Activated CD8-positive, alpha-beta T cell treated with anti-CD3 and anti-CD28 coated beads for 36 hours (primary cell): ENCODE results near the gene DES. TPM values are rescaled to one million over a fixed set of nuclear protein-coding genes. Genes with fewer than 3 reads are reported as not detected.

Experiments used
- ATAC-seq: fragments of 200-7000 bp; cut with Tn5 transposase; one replicate; pipeline ENCODE4 v1.10.0; 2021; ENCODE audit warnings: mild to moderate bottlenecking, moderate library complexity
- CTCF ChIA-PET: fragments of 350-600 bp; sonication (Branson Sonifier 250); formaldehyde crosslinking; loops from one replicate; lab custom pipeline; 2021; ENCODE audit warnings: antibody characterized with exemption; lab: Charles Lee
- POLR2A ChIA-PET: fragments of 350-600 bp; sonication (Branson Sonifier 250); formaldehyde crosslinking; loops from one replicate; lab custom pipeline; 2021; ENCODE audit warnings: antibody characterized with exemption; lab: Charles Lee
- DNase-seq: peaks from one replicate; pipeline ENCODE4 v3.0.0-alpha.2; 2020
- H3K27ac Mint-ChIP-seq: one replicate; pipeline ENCODE4 v1.8.0; 2021; ENCODE audit warnings: mild to moderate bottlenecking, mixed read lengths
- H3K27me3 Mint-ChIP-seq: one replicate; pipeline ENCODE4 v1.8.0; 2021; ENCODE audit warnings: mixed read lengths
- H3K36me3 Mint-ChIP-seq: one replicate; pipeline ENCODE4 v1.8.0; 2021; ENCODE audit warnings: low read depth, mixed read lengths
- H3K4me1 Mint-ChIP-seq: one replicate; pipeline ENCODE4 v1.8.0; 2021; ENCODE audit warnings: low read depth, mixed read lengths
- H3K4me3 Mint-ChIP-seq: one replicate; pipeline ENCODE4 v1.8.0; 2021; ENCODE audit warnings: mild to moderate bottlenecking, moderate library complexity, mixed read lengths
- H3K9me3 Mint-ChIP-seq: one replicate; pipeline ENCODE4 v1.8.0; 2021; ENCODE audit warnings: mixed read lengths
- CTCF ChIP-seq: fragments of 200-600 bp; IDR thresholded peaks from one replicate; pipeline ENCODE4 v1.8.0; 2022; ENCODE audit warnings: antibody characterized with exemption, mild to moderate bottlenecking
- intact Hi-C: fragments of 100-400 bp; cut with micrococcal nuclease; formaldehyde crosslinking; loops from one replicate; pipeline ENCODE4 v1.10.0; 2022
- total RNA-seq, 2 experiments: library from RNA; stranded (reverse); gene quantifications; one replicate each; pipeline ENCODE4 v1.2.3, GENCODE V29; 2021

DES gene
- total RNA-seq, 2 experiments from 2014 or later = not detected

GRCh38 chr2:219473511-219473910 is 55.3 kb downstream of the DES start:
- no peaks in the 10 kb centered on the region for H3K9me3 Mint-ChIP-seq
- no peak overlapping the region for H3K4me3 Mint-ChIP-seq
- intact Hi-C loops = no loop called here
- no peaks in the 10 kb centered on the region for H3K27me3 Mint-ChIP-seq
- ChIA-PET CTCF (interaction anchor here (0.8 to 3.9 kb wide), 4 partner anchors 14 to 56 kb away, joined by 5 to 13 read pairs (median 12); a partner anchor contains a TSS), POLR2A (no interaction called here)
- DNase-seq = no peak
- H3K4me1 Mint-ChIP-seq = peaks cover 2% of the 10 kb centered on the region
- no peak for ATAC-seq
- no peak overlapping the region for H3K27ac Mint-ChIP-seq
- no peaks in the 10 kb centered on the region for H3K36me3 Mint-ChIP-seq
- TF ChIP-seq CTCF = no peak

GRCh38 chr2:219474285-219475060 is 56.3 kb downstream of the DES start:
- H3K27me3 Mint-ChIP-seq = no peaks in the 10 kb centered on the region
- ChIA-PET CTCF (interaction anchor here (0.6 to 3.9 kb wide), 7 partner anchors 15 to 55 kb away, joined by 3 to 19 read pairs (median 12); partner anchors contain the start of gene GMPPA), POLR2A (no interaction called here)
- H3K4me3 Mint-ChIP-seq = no peak overlapping the region
- no peaks in the 10 kb centered on the region for H3K36me3 Mint-ChIP-seq
- DNase-seq (no peak), ATAC-seq (no peak)
- H3K4me1 Mint-ChIP-seq = peaks cover 2% of the 10 kb centered on the region
- no peak overlapping the region for H3K27ac Mint-ChIP-seq
- no peaks in the 10 kb centered on the region for H3K9me3 Mint-ChIP-seq
- TF ChIP-seq CTCF = no peak
- intact Hi-C loops = loop anchor here (5.0 kb wide), 1 partner anchor 58 kb away; no protein-coding TSS in a partner anchor

- H3K4me1 Mint-ChIP-seq = peaks cover 2% of the 10 kb centered on the region
- ATAC-seq = no peak
- H3K9me3 Mint-ChIP-seq = no peaks in the 10 kb centered on the region
- DNase-seq = no peak
- CTCF ChIA-PET = interaction anchor here (0.8 to 4.3 kb wide), 17 partner anchors 9 to 85 kb away, joined by 3 to 46 read pairs (median 4); partner anchors contain the start of genes CHPF and GMPPA
- H3K4me3 Mint-ChIP-seq = no peak overlapping the region
- H3K36me3 Mint-ChIP-seq = no peaks in the 10 kb centered on the region
- POLR2A ChIA-PET = interaction anchor here (1.2 kb wide), 1 partner anchor 22 kb away, joined by 3 read pairs; no protein-coding TSS in a partner anchor
- H3K27ac Mint-ChIP-seq = no peak overlapping the region
- intact Hi-C loops = loop anchor here (5.0 kb wide), 1 partner anchor 57 kb away; no protein-coding TSS in a partner anchor
- no peak for TF ChIP-seq CTCF
- no peaks in the 10 kb centered on the region for H3K27me3 Mint-ChIP-seq
These were observed 57.1 kb downstream of the DES start for GRCh38 chr2:219475278-219475677.

- peak; percentile 84 for DNase-seq
- no peaks in the 10 kb centered on the region for H3K27me3 Mint-ChIP-seq
- CTCF ChIA-PET = interaction anchor here (0.7 to 4.3 kb wide), 30 partner anchors 9 to 84 kb away, joined by 3 to 46 read pairs (median 4); partner anchors contain the start of genes CHPF, DES and GMPPA
- intact Hi-C loops = loop anchor here (5.0 kb wide), 1 partner anchor 56 kb away; no protein-coding TSS in a partner anchor
- H3K27ac Mint-ChIP-seq = no peak overlapping the region
- ATAC-seq = peak; percentile 96
- no peak overlapping the region for H3K4me3 Mint-ChIP-seq
- POLR2A ChIA-PET = interaction anchor here (1.2 kb wide), 1 partner anchor 23 kb away, joined by 3 read pairs; no protein-coding TSS in a partner anchor
- no peaks in the 10 kb centered on the region for H3K36me3 Mint-ChIP-seq
- TF ChIP-seq CTCF = peak; percentile 75
- peaks cover 2% of the 10 kb centered on the region for H3K4me1 Mint-ChIP-seq
- no peaks in the 10 kb centered on the region for H3K9me3 Mint-ChIP-seq
These were observed 57.8 kb downstream of the DES start for GRCh38 chr2:219475697-219476651.

Other genes starting within 250 kb of the DES start
- gene SLC23A3, start 248.3 kb upstream of the DES start, total RNA-seq = 1 to 10 TPM; 1.1 to 1.6 TPM
- 10 to 100 TPM; 38.6 to 38.7 TPM for gene CNPPD1, start 241.5 kb upstream of the DES start, total RNA-seq
- 10 to 100 TPM; 63.8 to 67.8 TPM for gene RETREG2, start 240.1 kb upstream of the DES start, total RNA-seq
- 10 to 100 TPM; 31.3 to 33.3 TPM for gene ZFAND2B, start 211.6 kb upstream of the DES start, total RNA-seq
- 10 to 100 TPM; 32.3 to 35.7 TPM for gene ABCB6, start 199.4 kb upstream of the DES start, total RNA-seq
- 10 to 100 TPM; 54.8 to 58.7 TPM for gene ATG9A, start 188.7 kb upstream of the DES start, total RNA-seq
- 100 to 1,000 TPM; 216 to 217 TPM for gene ANKZF1, start 188.6 kb upstream of the DES start, total RNA-seq
- gene GLB1L, start 172.9 kb upstream of the DES start, total RNA-seq = 1 to 10 TPM; 1.2 to 2.8 TPM
- 10 to 100 TPM; 34.4 to 35.4 TPM for gene STK16, start 172.9 kb upstream of the DES start, total RNA-seq
- not detected for gene TUBA4B, start 165.1 kb upstream of the DES start, total RNA-seq
- 100 to 1,000 TPM; 226 TPM for gene TUBA4A, start 164.5 kb upstream of the DES start, total RNA-seq
- 10 to 100 TPM; 61.8 to 63.3 TPM for gene DNAJB2, start 139.0 kb upstream of the DES start, total RNA-seq
- 1 to 10 TPM in 1 of 2 experiments, under 1 TPM in 1; 0.92 to 1.1 TPM for gene PTPRN, start 109.0 kb upstream of the DES start, total RNA-seq
- not detected for gene RESP18, start 85.6 kb upstream of the DES start, total RNA-seq
- 100 to 1,000 TPM; 112 to 113 TPM for gene DNPEP, start 30.5 kb upstream of the DES start, total RNA-seq
- gene SPEG, start 16.5 kb downstream of the DES start, total RNA-seq = 1 to 10 TPM; 2.1 to 2.3 TPM
- gene GMPPA, start 80.5 kb downstream of the DES start, total RNA-seq = 10 to 100 TPM; 32.4 to 34.2 TPM
- not detected for gene ASIC4, start 96.1 kb downstream of the DES start, total RNA-seq
- 10 to 100 TPM; 16.6 to 18.4 TPM for gene CHPF, start 125.4 kb downstream of the DES start, total RNA-seq
- gene TMEM198, start 125.7 kb downstream of the DES start, total RNA-seq = 1 to 10 TPM; 2.1 to 2.2 TPM
- gene OBSL1, start 153.2 kb downstream of the DES start, total RNA-seq = 1 to 10 TPM; 1.3 to 1.4 TPM
- not detected for gene INHA, start 153.9 kb downstream of the DES start, total RNA-seq
- 10 to 100 TPM; 26.4 to 27.5 TPM for gene STK11IP, start 179.5 kb downstream of the DES start, total RNA-seq
- gene SLC4A3, start 209.3 kb downstream of the DES start, total RNA-seq = not detected